ENCODE data around the gene ATP8B4.

The ATP8B4 gene

DNA sequence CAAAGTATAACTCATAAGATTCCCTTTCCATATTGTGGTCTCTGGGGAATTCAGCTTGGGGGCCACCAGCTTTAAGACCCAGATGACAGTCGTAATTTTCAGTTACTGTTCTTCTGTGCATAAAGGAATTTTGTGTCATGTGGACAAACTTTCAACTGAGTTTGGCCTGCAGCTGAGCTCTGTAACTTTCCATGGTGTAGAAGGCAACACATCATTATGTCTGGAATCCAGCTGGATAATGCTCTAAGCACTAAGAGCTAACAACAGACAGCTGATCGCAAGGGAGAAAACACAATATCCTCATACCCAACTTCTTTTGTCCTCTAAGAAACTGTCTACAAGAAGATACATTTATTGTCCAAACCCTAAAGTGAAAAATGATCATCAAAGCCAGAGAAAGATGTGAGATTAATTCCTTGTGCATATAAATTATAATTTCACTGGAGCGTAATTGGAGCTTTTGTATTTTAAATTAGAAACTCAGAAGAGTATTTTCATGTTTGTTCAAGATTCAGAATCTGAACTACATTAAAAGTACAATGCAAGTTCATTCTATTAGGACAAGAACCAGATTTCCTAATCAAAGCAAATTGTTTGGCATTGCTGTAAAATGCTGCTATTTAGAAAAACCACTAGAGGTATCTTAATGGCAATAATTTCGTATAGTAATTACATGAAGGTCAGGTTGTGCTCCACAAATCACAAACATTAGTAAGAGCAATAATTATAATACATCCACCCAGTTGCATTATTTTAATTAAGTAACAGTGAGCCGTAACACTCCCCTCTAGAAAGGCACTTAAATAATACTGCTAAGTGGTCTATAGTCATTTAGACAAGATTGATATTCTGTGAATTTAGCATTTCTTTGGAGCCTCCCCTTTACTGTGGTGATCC lies 218.8 kb downstream of the ATP8B4 start:
- TF ChIP-seq, protein P1, sequence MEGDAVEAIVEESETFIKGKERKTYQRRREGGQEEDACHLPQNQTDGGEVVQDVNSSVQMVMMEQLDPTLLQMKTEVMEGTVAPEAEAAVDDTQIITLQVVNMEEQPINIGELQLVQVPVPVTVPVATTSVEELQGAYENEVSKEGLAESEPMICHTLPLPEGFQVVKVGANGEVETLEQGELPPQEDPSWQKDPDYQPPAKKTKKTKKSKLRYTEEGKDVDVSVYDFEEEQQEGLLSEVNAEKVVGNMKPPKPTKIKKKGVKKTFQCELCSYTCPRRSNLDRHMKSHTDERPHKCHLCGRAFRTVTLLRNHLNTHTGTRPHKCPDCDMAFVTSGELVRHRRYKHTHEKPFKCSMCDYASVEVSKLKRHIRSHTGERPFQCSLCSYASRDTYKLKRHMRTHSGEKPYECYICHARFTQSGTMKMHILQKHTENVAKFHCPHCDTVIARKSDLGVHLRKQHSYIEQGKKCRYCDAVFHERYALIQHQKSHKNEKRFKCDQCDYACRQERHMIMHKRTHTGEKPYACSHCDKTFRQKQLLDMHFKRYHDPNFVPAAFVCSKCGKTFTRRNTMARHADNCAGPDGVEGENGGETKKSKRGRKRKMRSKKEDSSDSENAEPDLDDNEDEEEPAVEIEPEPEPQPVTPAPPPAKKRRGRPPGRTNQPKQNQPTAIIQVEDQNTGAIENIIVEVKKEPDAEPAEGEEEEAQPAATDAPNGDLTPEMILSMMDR (IDR thresholded peaks at IDR 0.05; ENCODE audit: low read depth, low read length) = no peak
- H3K4me3 ChIP-seq (ENCODE audit: low read depth, low read length) = no peak overlapping the region

- TF ChIP-seq, protein P1 (IDR thresholded peaks at IDR 0.05; ENCODE audit: low read depth, low read length) = no peak
- no peak overlapping the region for H3K4me3 ChIP-seq (ENCODE audit: low read depth, low read length)
Observed at GRCh38 chr15:49898575-49899283, 220.3 kb downstream of the ATP8B4 start.

DNA sequence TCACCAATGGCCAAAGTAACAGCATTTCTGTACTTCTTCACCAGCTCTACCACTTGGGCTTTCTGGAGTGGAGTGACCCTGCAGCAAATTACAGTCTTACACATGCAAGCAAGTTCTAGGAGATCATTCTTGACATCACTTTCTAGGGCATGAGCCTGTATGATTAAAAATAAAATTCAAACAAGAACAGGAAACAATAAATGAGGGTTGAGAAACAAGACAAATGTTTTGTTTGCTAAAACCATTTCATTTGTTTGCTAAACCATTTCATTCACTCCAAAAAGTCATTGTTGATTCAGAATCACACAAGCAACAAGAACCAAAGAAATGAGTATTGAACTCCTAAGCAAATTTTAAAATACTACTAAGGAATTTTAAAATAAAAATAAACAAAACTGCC lies 220.9 kb downstream of the ATP8B4 start:
- no peak overlapping the region for H3K4me3 ChIP-seq (ENCODE audit: low read depth, low read length)
- TF ChIP-seq, protein P1 (IDR thresholded peaks at IDR 0.05; ENCODE audit: low read depth, low read length) = no peak

DNA sequence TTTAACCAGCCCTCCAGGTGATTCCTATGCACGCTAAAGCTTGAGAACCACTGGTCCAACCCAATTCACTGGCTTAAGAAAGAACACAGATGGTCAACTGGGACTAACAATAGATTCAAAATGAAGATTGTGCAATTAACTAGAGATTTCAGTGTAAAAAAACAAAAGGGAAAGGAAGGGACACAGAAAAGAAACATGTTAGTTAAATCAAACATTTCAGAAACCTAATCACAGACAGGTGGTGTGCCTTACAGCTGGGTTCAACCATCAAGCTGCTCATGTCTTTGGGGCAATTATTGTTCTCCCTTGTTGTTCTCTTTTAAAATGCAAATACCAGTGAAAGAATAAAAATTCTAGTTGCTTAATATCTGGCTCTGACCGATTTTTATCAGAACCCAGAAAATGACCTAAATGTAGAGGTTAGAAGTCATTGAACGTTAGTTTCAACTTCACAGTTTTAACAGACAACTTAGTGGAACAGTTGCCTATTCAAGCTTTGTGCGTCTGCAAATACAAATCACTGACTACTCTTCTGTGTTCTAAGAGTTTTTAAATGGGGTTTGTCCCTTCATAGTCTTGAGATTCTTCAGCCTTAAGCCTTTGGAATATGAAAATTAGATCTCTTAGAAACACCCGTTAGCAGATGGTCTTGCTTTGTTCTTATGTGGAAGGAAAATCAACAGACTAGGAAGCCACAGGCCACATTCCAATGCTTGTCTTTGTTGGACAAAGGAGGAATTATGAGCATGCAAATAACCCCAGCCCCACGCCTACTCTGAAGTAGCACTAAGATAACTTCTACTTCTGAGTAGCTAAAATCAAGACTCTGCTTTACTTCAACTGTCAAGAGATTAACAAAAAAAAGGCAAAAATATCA lies 223.4 kb downstream of the ATP8B4 start:
- H3K4me3 ChIP-seq (ENCODE audit: low read depth, low read length) = no peak overlapping the region
- TF ChIP-seq, protein P1 (IDR thresholded peaks at IDR 0.05; ENCODE audit: low read depth, low read length) = no peak

GRCh38 chr15:49890689-49891088 lies 228.3 kb downstream of the ATP8B4 start:
- TF ChIP-seq, protein P1 (IDR thresholded peaks at IDR 0.05; ENCODE audit: low read depth, low read length) = no peak
- H3K4me3 ChIP-seq (ENCODE audit: low read depth, low read length) = no peak overlapping the region

- H3K4me3 ChIP-seq (ENCODE audit: low read depth, low read length) = no peak overlapping the region
- TF ChIP-seq, protein P1 (IDR thresholded peaks at IDR 0.05; ENCODE audit: low read depth, low read length) = no peak
Observed at GRCh38 chr15:49889536-49889935, 229.5 kb downstream of the ATP8B4 start.

Data from WI38 (cell line).